ENCODE measurements around the gene GPR137.
A peak's percentile ranks its signal among the peaks of the same experiment; 100 is the strongest.
"Not testable (repeated sequence)": the region's sequence is repeated elsewhere in the genome, so short reads cannot be mapped to it uniquely, and the experiment has no call there.

The GPR137 gene

GRCh38 chr11:64321026-64321425 lies 35.4 kb downstream of the GPR137 start:
- DNase-seq (ENCODE audit: low spot score): no peak

DNA sequence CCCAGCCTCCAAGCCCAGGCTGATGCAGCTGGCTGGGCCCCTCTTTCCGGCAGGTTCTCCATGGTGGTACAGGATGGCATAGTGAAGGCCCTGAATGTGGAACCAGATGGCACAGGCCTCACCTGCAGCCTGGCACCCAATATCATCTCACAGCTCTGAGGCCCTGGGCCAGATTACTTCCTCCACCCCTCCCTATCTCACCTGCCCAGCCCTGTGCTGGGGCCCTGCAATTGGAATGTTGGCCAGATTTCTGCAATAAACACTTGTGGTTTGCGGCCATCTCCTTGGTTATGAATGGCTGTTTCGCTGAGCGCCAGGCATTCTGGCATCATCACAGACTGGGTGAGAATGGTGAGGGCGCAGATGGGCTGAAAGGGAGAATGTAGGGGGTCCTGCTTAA lies 35.9 kb downstream of the GPR137 start:
- no peak for DNase-seq (ENCODE audit: low spot score)

GRCh38 chr11:64322925-64323260 lies 37.2 kb downstream of the GPR137 start:
- DNase-seq (ENCODE audit: low spot score): no peak

GRCh38 chr11:64323373-64323772 lies 37.7 kb downstream of the GPR137 start:
- DNase-seq (ENCODE audit: low spot score): no peak

DNA sequence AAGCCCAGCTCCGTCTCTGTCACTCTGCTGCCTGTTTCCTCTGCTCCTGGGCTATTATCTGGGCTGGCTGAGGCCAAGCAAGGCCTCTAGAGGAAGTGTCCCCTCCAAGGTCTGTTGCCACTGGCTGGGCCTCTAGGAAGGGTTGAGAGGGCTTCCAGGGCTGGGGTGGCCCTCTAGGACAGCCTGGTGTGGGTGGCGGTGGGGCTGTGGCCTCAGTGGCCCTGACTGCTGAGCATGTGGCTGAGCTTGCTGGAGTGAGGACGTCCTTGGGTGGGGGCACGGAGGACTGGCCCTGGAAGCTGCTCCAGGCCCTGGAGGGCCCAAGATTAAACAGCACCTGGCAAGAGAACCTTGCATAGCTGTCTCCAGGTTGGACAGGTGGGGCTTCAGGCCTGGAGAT lies 38.3 kb downstream of the GPR137 start:
- DNase-seq (ENCODE audit: low spot score): not testable (repeated sequence)

DNA sequence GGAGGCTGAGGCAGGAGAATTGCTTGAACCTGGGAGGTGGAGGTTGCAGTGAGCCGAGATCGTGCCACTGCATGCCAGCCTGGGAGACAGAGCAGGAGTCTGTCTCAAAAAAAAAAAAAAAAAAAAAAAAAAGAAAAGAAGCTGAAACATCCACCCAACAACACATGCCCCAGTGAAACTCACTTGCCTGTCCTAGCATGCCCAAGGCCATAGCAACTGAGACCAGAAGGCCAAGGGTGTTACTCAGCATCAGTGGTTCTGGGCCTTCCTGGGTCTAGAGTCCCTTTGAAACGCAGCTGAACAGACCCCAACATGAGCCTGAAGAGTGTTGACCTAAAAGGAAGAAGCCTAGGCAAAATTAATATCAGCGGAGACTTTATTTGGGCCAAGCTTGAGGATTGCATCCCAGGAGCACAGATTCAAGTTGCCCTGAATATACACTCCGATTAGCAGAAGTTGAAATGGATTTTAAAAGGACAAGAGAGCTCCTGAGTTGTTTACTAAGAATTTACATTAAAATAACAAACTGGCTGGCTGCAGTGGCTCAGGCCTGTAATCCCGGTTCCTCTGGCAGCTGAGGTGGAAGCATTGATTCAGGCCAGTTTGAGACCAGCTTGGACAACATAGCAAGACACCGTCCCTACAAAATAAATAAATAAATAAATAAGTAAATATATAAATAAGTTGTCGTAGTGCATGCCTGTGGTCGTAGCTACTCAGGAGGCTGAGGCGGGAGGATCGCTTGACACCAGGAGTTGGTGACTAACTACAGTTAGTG lies 39.2 kb downstream of the GPR137 start:
- DNase-seq (ENCODE audit: low spot score): no peak

DNA sequence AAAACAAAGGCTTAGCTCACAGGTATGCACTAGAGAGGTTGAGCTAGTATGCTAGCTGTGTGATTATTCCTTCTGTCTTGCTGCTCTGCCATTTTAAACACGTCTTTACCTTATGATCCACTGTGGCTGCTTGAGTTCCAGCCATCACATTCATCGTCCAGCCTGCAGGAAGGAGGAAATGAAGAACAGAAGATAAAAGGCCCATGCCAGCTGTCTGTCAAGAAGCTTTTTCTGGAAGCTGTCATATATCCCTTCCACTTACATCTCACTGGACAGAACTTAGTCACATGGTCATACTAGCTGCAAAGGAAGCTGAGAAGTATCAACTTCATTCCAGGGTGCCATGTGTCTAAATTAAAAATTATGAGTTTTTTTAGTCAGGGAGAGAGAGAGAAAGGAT lies 41.7 kb downstream of the GPR137 start:
- no peak for DNase-seq (ENCODE audit: low spot score)

DNA sequence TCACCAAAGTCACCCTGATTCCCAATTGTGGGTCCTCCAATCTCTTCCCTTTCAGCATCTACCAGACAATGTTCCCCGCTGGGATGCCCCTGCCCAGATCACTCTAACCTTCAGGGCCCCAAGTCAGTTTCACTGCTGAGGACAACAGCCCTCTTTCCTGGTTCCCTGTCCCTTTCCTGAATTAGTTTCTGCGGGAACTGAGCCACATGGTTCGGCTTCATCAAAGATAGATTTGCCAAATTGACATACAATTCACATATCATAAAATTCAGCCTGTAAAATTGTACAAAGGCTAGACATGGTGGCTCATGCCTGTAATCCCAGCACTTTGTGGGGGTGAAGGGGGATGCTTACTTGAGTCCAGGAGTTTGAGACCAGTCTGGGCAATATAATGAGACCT lies 42.3 kb downstream of the GPR137 start:
- no peak for DNase-seq (ENCODE audit: low spot score)

GRCh38 chr11:64330888-64331287 lies 45.2 kb downstream of the GPR137 start:
- no peak for DNase-seq (ENCODE audit: low spot score)

GRCh38 chr11:64331569-64332371 lies 46.1 kb downstream of the GPR137 start:
- peak; percentile 93 for DNase-seq (ENCODE audit: low spot score)

DNA sequence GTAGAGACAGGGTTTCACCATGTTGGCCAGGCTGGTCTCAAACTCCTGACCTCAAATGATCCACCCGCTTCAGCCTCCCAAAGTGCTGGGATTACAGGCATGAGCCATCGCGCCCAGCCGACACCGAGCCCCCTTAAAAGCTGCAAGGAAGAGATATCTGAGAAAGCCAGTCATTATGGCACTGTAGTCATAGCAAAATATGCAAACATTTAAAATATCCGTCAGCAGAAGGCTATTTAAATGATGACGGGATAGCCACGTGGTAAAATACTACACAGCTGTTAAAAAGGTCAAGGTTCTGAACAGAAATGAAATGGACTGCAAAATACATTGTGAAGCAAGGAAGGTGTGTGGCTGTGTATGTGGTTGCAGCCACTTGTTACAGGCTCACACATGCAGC lies 47.9 kb downstream of the GPR137 start:
- no peak for DNase-seq (ENCODE audit: low spot score)

- peak; percentile 96 for DNase-seq (ENCODE audit: low spot score)
Measured at GRCh38 chr11:64334764-64335735, 49.4 kb downstream of the GPR137 start.

GRCh38 chr11:64337538-64338249 lies 52.0 kb downstream of the GPR137 start:
- DNase-seq (ENCODE audit: low spot score): no peak

DNA sequence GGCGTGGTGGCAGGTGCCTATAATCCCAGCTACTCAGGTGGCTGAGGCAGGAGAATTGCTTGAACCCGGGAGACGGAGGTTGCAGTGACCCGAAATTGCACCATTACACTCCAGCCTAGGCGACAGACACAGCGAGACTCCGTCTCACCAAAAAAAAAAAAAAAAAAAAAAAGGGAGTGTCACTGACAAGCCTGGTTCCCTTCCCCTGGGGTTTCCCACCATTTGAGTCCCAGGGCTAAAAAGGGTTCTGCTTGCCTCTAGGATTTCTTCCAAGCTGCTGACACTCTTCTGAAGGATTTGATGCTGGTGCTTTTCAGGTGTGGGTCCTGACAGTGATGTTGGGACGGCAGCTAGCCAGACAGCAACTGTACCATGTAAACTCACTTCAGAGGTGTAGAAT lies 53.1 kb downstream of the GPR137 start:
- DNase-seq (ENCODE audit: low spot score): no peak
